SK-N-MC (cell line): Measurements from ENCODE around the gene TMEM242.

ENCODE experiments used
- FOXP2 ChIP-seq: optimal IDR thresholded peaks from 2 replicates; pipeline ENCODE3; 2011; ENCODE audit warnings: mild to moderate bottlenecking, moderate library complexity; ENCODE audit not compliant: insufficient read depth; ENCODE audit errors: extremely low read length, control extremely low read depth
- POLR2AphosphoS5 ChIP-seq: IDR thresholded peaks from 2 replicates; pipeline ENCODE4 v1.6.1; 2012; ENCODE audit warnings: mild to moderate bottlenecking, low read depth, low read length, borderline replicate concordance

- TF ChIP-seq FOXP2 (no peak), POLR2AphosphoS5 (no peak)
Measured at GRCh38 chr6:157364705-157365104, 41.4 kb upstream of the TMEM242 start.
